Measurements from ENCODE around the gene KLF7.
"Not testable (repeated sequence)": the region's sequence is repeated elsewhere in the genome, so short reads cannot be mapped to it uniquely, and the experiment has no call there.

KLF7 gene

GRCh38 chr2:207040696-207041095, 125.1 kb downstream of the KLF7 start:
- no peak for DNase-seq
- no peak for TF ChIP-seq CTCF (IDR thresholded peaks at IDR 0.05; ENCODE audit: low read depth, low read length)
- Histone ChIP-seq H3K4me3 (ENCODE audit: low read depth, low read length) (no peak overlapping the region), H3K27me3 (no peaks in the 10 kb centered on the region), H3K36me3 (no peaks in the 10 kb centered on the region), H3K4me1 (no peaks in the 10 kb centered on the region), H3K9me3 (no peaks in the 10 kb centered on the region)

- Histone ChIP-seq H3K9me3 (no peaks in the 10 kb centered on the region), H3K36me3 (no peaks in the 10 kb centered on the region), H3K4me3 (ENCODE audit: low read depth, low read length) (no peak overlapping the region), H3K4me1 (no peaks in the 10 kb centered on the region), H3K27me3 (no peaks in the 10 kb centered on the region)
- TF ChIP-seq CTCF (IDR thresholded peaks at IDR 0.05; ENCODE audit: low read depth, low read length): no peak
- DNase-seq: no peak
Observed at GRCh38 chr2:207039225-207039624, 126.5 kb downstream of the KLF7 start.

GRCh38 chr2:207038299-207038698, 127.4 kb downstream of the KLF7 start:
- TF ChIP-seq CTCF (IDR thresholded peaks at IDR 0.05; ENCODE audit: low read depth, low read length): no peak
- H3K4me1 ChIP-seq: no peaks in the 10 kb centered on the region
- peaks cover under 1% of the 10 kb centered on the region; the same call in 1 of the 2 replicates for H3K9me3 ChIP-seq
- H3K4me3 ChIP-seq (ENCODE audit: low read depth, low read length): no peak overlapping the region
- H3K36me3 ChIP-seq: no peaks in the 10 kb centered on the region
- DNase-seq: no peak
- no peaks in the 10 kb centered on the region for H3K27me3 ChIP-seq

- Histone ChIP-seq H3K4me3 (ENCODE audit: low read depth, low read length) (no peak overlapping the region), H3K4me1 (no peaks in the 10 kb centered on the region), H3K36me3 (no peaks in the 10 kb centered on the region), H3K27me3 (no peaks in the 10 kb centered on the region), H3K9me3 (peaks cover 4% of the 10 kb centered on the region)
- TF ChIP-seq CTCF (IDR thresholded peaks at IDR 0.05; ENCODE audit: low read depth, low read length): no peak
- DNase-seq: no peak
Observed at GRCh38 chr2:207037896-207038295, 127.9 kb downstream of the KLF7 start.

- not testable (repeated sequence) for H3K36me3 ChIP-seq; H3K27me3 ChIP-seq; DNase-seq; H3K9me3 ChIP-seq; H3K4me1 ChIP-seq; H3K4me3 ChIP-seq (ENCODE audit: low read depth, low read length)
Observed at GRCh38 chr2:207037023-207037422, 128.7 kb downstream of the KLF7 start.

GRCh38 chr2:207035875-207036274, 129.9 kb downstream of the KLF7 start:
- Histone ChIP-seq H3K4me3 (ENCODE audit: low read depth, low read length) (no peak overlapping the region), H3K9me3 (peaks cover 4% of the 10 kb centered on the region), H3K36me3 (no peaks in the 10 kb centered on the region), H3K27me3 (no peaks in the 10 kb centered on the region), H3K4me1 (no peaks in the 10 kb centered on the region)
- no peak for DNase-seq
- no peak for TF ChIP-seq CTCF (IDR thresholded peaks at IDR 0.05; ENCODE audit: low read depth, low read length)

- TF ChIP-seq CTCF (IDR thresholded peaks at IDR 0.05; ENCODE audit: low read depth, low read length): no peak
- Histone ChIP-seq H3K4me3 (ENCODE audit: low read depth, low read length) (no peak overlapping the region), H3K27me3 (no peaks in the 10 kb centered on the region), H3K36me3 (no peaks in the 10 kb centered on the region), H3K9me3 (peaks cover 4% of the 10 kb centered on the region), H3K4me1 (no peaks in the 10 kb centered on the region)
- no peak for DNase-seq
Observed at GRCh38 chr2:207032490-207032889, 133.3 kb downstream of the KLF7 start.
